ENCODE results near the gene CD33. TPM values are rescaled to one million over a fixed set of nuclear protein-coding genes. Genes with fewer than 3 reads are reported as not detected.

CD33 gene
- total and polyA plus RNA-seq, 2 of the 8 experiments (the other 6 are each of a cell fraction or from before 2014, with no cell fraction given), result 0.06 TPM; not detected in 1

- TF ChIP-seq RXRA (IDR thresholded peaks at IDR 0.05; ENCODE audit: insufficient read depth, low read depth, low read length) (no peak), PHF8 (conservative IDR thresholded peaks at IDR 0.05; ENCODE audit: low read depth, low read length) (no peak), NRF1 (IDR thresholded peaks at IDR 0.05; ENCODE audit: low read depth, low read length) (no peak), CTBP2 (IDR thresholded peaks at IDR 0.05; ENCODE audit: borderline replicate concordance, insufficient read depth, insufficient read length, low read length) (no peak), SIN3A (conservative IDR thresholded peaks at IDR 0.05 in 1 of 2, IDR thresholded peaks at IDR 0.05 in 1 of 2; ENCODE audit: low read depth in 1 of 2, low read length in 2 of 2) (no peak), SP1 (IDR thresholded peaks at IDR 0.05; ENCODE audit: low read depth, low read length) (no peak)
- no peak overlapping the region for H3K14ac ChIP-seq (ENCODE audit: insufficient read length)
- no peaks in the 10 kb centered on the region for H3K23me2 ChIP-seq (ENCODE audit: low read depth, low read length)
- no peak overlapping the region for H2AFZ ChIP-seq (ENCODE audit: low read length)
- FAIRE-seq, result no peak
- no peak overlapping the region for H3K23ac ChIP-seq (ENCODE audit: insufficient read length)
- H2BK5ac ChIP-seq (ENCODE audit: low read depth, low read length), result no peak overlapping the region
- H3K9ac ChIP-seq (replicated peaks in 1 of 4; ENCODE audit: extremely low read depth in 1 of 4, low read depth in 3 of 4, low read length in 3 of 4), result no peak overlapping the region
- no peak overlapping the region for H3K4me3 ChIP-seq (ENCODE audit: extremely low read depth in 1 of 4, insufficient read depth in 2 of 4, low read depth in 3 of 4, low read length in 4 of 4)
- ChIA-PET POLR2A (ENCODE audit: partially characterized antibody) (interaction anchor here (1.0 kb wide), 1 partner anchor 12 kb away, joined by 3 read pairs; no protein-coding TSS in a partner anchor), CTCF (ENCODE audit: partially characterized antibody) (interaction anchor here (0.9 to 1.5 kb wide), 2 partner anchors 15 to 17 kb away, joined by 3 to 5 read pairs; no protein-coding TSS in a partner anchor)
- 75% methylated on average over 8 of the region's 8 CpGs; no CpG with 5 or more reads in 1 of the 2 experiments for WGBS, 2 experiments (ENCODE audit: extremely low coverage in 1 of 2, insufficient coverage in 1 of 2, insufficient read length in 1 of 2, insufficient replicate concordance in 2 of 2, low coverage in 1 of 2, low lambda C conversion rate in 2 of 2, missing lambda C conversion rate in 1 of 2)
- H2BK15ac ChIP-seq (ENCODE audit: low read length), result no peak overlapping the region
- no peak overlapping the region for H2BK12ac ChIP-seq (ENCODE audit: low read depth, low read length)
- no peak overlapping the region for H2BK20ac ChIP-seq (ENCODE audit: low read length)
- no peak overlapping the region for H2AK5ac ChIP-seq (ENCODE audit: low read depth, low read length)
- H3K79me2 ChIP-seq (ENCODE audit: control insufficient read depth in 1 of 2, insufficient read depth in 2 of 2, low read length in 2 of 2), result no peaks in the 10 kb centered on the region
- no peaks in the 10 kb centered on the region for H3K36me3 ChIP-seq (ENCODE audit: control insufficient read depth in 2 of 4, insufficient read depth in 4 of 4, low read length in 3 of 4)
- H3K4ac ChIP-seq (replicated peaks; ENCODE audit: insufficient read length, low read depth, low read length), result no peak overlapping the region
- no peak overlapping the region for H4K5ac ChIP-seq (ENCODE audit: insufficient read length, low read depth, low read length)
- H3K4me2 ChIP-seq (ENCODE audit: insufficient read depth in 1 of 2, low read depth in 2 of 2, low read length in 2 of 2), result no peak overlapping the region
- no peak for DNase-seq (ENCODE audit: low read depth in 1 of 2, low spot score in 2 of 2)
- H2BK120ac ChIP-seq (replicated peaks; ENCODE audit: low read depth, low read length), result no peak overlapping the region
- H4K8ac ChIP-seq (ENCODE audit: extremely low read depth, insufficient read depth, low read length), result no peak overlapping the region
- no peaks in the 10 kb centered on the region for H3K27me3 ChIP-seq (replicated peaks in 1 of 4; ENCODE audit: control insufficient read depth in 3 of 4, extremely low read depth in 1 of 4, insufficient read depth in 3 of 4, low read length in 3 of 4)
- peaks cover 0 to 16% of the 10 kb centered on the region in 2 experiments; a peak in 2 of 4 replicates for H3K9me3 ChIP-seq (ENCODE audit: insufficient read depth in 2 of 2, low read depth in 1 of 2, low read length in 1 of 2)
- no peaks in the 10 kb centered on the region for H3K79me1 ChIP-seq (ENCODE audit: low read depth, low read length)
- no peak overlapping the region for H3K18ac ChIP-seq (ENCODE audit: extremely low read depth, low read length)
- no peaks in the 10 kb centered on the region for H4K20me1 ChIP-seq (replicated peaks in 1 of 2; ENCODE audit: control insufficient read depth in 1 of 2, insufficient read depth in 2 of 2, low read length in 2 of 2)
- H4K91ac ChIP-seq (replicated peaks; ENCODE audit: insufficient read length, low read length), result no peak overlapping the region
- no peaks in the 10 kb centered on the region for H3K4me1 ChIP-seq (replicated peaks in 1 of 4; ENCODE audit: control insufficient read depth in 3 of 4, insufficient read depth in 4 of 4, low read length in 3 of 4)
- no peak overlapping the region for H3K27ac ChIP-seq (ENCODE audit: low read depth, low read length)
- H3K56ac ChIP-seq (replicated peaks; ENCODE audit: insufficient read length, low read depth, low read length), result no peak overlapping the region
These were observed 18.2 kb downstream of the CD33 start for GRCh38 chr19:51242881-51243630.
